Aortic smooth muscle cell (primary cell): ENCODE results near the gene OR2D3. TPM values are rescaled to one million over a fixed set of nuclear protein-coding genes. Genes with fewer than 3 reads are reported as not detected.

Experiments used
- total RNA-seq: library from RNA; depleted of rRNA; stranded (reverse); fragments of >200 nt; gene quantifications from 2 replicates; pipeline ENCODE4 v1.2.3, GENCODE V29; 2014

OR2D3 gene
- not detected in 2 replicates for total RNA-seq

DNA sequence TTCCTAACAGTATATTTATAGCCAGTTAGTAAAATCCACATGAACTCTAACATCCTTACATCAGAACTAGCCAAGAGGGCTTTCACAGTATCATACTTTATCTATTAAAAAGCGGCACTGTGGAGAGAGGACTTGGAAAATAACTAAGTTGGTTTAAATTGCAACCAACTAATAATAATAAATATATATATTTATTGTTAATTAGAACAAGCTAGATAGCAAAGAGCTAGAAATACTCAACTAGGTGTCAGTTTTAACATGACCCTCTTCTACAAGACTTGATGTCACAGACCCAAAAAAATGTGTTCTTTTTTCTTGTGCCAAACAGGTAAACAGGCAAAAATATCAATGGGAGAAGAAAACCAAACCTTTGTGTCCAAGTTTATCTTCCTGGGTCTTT, at the start of gene OR2D3:
TSS of gene OR2D3 (plus strand) at position 301 of the 400 bp plus-strand sequence. CDS start at position 301, 0 bp downstream.

GRCh38 chr11:6876325-6876724, 44.5 kb upstream of the OR2D3 start, which contains the start of gene OR10A4:
OR10A4 (plus strand) TSS chr11:6876625; CDS start chr11:6876648, 23 bp downstream.

GRCh38 chr11:6892400-6892799, 28.4 kb upstream of the OR2D3 start, which contains the start of gene OR2D2:
OR2D2 (minus strand) TSS chr11:6892500; CDS start chr11:6892500, 0 bp downstream.

GRCh38 chr11:6926208-6927029, 5.6 kb downstream of the OR2D3 start, which contains the start of gene ZNF215:
ZNF215 (plus strand) TSS chr11:6926426; CDS start chr11:6932273, 5,847 bp downstream.

Other genes starting within 250 kb of the OR2D3 start
- gene MRPL17, start 237.7 kb upstream of the OR2D3 start, total RNA-seq: 85.9 and 111 TPM in 2 replicates
- gene OR2AG2, start 149.0 kb upstream of the OR2D3 start, total RNA-seq: 0.13 and 0.19 TPM in 2 replicates
- not detected in 2 replicates for gene OR2AG1, start 138.0 kb upstream of the OR2D3 start, total RNA-seq
- gene OR6A2, start 121.3 kb upstream of the OR2D3 start, total RNA-seq: 0.13 and 0.19 TPM in 2 replicates
- not detected in 2 replicates for gene OR10A5, start 75.3 kb upstream of the OR2D3 start, total RNA-seq
- gene OR10A2, start 57.9 kb upstream of the OR2D3 start, total RNA-seq: not detected in 2 replicates
- gene OR10A4, start 44.4 kb upstream of the OR2D3 start, total RNA-seq: not detected in 2 replicates
- 0.13 and 0.44 TPM in 2 replicates for gene OR2D2, start 28.5 kb upstream of the OR2D3 start, total RNA-seq
- 2.5 and 4.0 TPM in 2 replicates for gene ZNF215, start 5.4 kb downstream of the OR2D3 start, total RNA-seq
- 4.7 and 4.8 TPM in 2 replicates for gene ZNF214, start 99.3 kb downstream of the OR2D3 start, total RNA-seq
- 0.37 and 0.92 TPM in 2 replicates for gene NLRP14, start 99.5 kb downstream of the OR2D3 start, total RNA-seq
- gene RBMXL2, start 168.0 kb downstream of the OR2D3 start, total RNA-seq: 0.13 TPM in 1 of 2 replicates, not detected in the other